Lower lobe of right lung (tissue), 2 donors: ENCODE data around the gene RBFOX2. TPM values are rescaled to one million over a fixed set of nuclear protein-coding genes. Genes with fewer than 3 reads are reported as not detected.

Experiments
- ATAC-seq, 2 donors: fragments of 200-7000 bp; cut with Tn5 transposase; one replicate each; pipeline ENCODE4 v1.9.1; 2020 to 2022; ENCODE audit warnings: mild to moderate bottlenecking in 2 of 2, moderate library complexity in 2 of 2
- DNase-seq: peaks from one replicate; pipeline ENCODE4 v3.0.0-alpha.2; 2020
- H3K27ac ChIP-seq: fragments of 200-600 bp; one replicate; pipeline ENCODE4 v1.8.0; 2022
- H3K27me3 ChIP-seq: fragments of 200-600 bp; one replicate; pipeline ENCODE4 v1.8.0; 2022; ENCODE audit warnings: low read depth
- H3K36me3 ChIP-seq: fragments of 200-600 bp; one replicate; pipeline ENCODE4 v1.8.0; 2022; ENCODE audit warnings: mild to moderate bottlenecking
- H3K4me1 ChIP-seq: fragments of 200-600 bp; one replicate; pipeline ENCODE4 v1.8.0; 2022
- H3K4me3 ChIP-seq: fragments of 200-600 bp; one replicate; pipeline ENCODE4 v1.8.0; 2022; ENCODE audit warnings: mild to moderate bottlenecking
- H3K9me3 ChIP-seq: fragments of 200-600 bp; one replicate; pipeline ENCODE4 v1.8.0; 2022
- intact Hi-C: fragments of 100-400 bp; cut with DNase I; formaldehyde crosslinking; loops from one replicate; pipeline ENCODE4 v1.11.0; 2022
- total RNA-seq: library from RNA; stranded (reverse); fragmentation: NEBNext Ultra II Directional; extraction: Animal tissue kit (Norgen Biotek cat#: 25700); gene quantifications from one replicate; pipeline ENCODE4 v1.2.1, GENCODE V29; 2021
- TF ChIP-seq, protein P1 (sequence below): fragments of 200-600 bp; IDR thresholded peaks from one replicate; pipeline ENCODE4 v1.8.0; 2022; ENCODE audit warnings: antibody characterized with exemption, mild to moderate bottlenecking
- donor health status: DM: no; HTN: yes; CAD: no; lungs with severe emphysema.

The RBFOX2 gene
- total RNA-seq, 1 donor from 2014 or later: 50.1 TPM

DNA sequence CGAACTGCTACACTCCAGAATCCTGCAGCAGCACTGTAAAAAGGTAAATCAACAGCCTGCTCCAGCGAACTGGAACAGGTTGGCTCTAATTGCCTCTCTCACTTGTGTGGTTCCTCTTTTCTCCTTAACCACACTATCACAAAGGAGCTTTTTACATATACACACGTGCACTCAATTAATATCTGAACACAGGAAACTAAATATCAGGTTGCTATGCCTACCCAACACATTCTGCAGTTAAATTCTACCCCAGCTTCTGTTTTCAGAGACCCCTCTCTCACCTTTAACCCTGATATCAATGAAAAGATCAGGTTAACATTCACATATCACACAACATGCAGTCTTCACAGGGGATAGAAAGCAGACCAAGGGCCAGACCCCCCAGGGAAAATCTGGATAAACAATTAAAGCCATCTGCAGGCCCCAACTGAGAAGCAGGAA is 11.0 kb downstream of the RBFOX2 start:
- no peak for ATAC-seq
- no peak for DNase-seq
- H3K4me1 ChIP-seq: peaks cover 57% of the 10 kb centered on the region
- no peaks in the 10 kb centered on the region for H3K36me3 ChIP-seq
- H3K27ac ChIP-seq: no peak overlapping the region
- H3K27me3 ChIP-seq: no peaks in the 10 kb centered on the region
- intact Hi-C loops: no loop called here
- TF ChIP-seq, protein P1, sequence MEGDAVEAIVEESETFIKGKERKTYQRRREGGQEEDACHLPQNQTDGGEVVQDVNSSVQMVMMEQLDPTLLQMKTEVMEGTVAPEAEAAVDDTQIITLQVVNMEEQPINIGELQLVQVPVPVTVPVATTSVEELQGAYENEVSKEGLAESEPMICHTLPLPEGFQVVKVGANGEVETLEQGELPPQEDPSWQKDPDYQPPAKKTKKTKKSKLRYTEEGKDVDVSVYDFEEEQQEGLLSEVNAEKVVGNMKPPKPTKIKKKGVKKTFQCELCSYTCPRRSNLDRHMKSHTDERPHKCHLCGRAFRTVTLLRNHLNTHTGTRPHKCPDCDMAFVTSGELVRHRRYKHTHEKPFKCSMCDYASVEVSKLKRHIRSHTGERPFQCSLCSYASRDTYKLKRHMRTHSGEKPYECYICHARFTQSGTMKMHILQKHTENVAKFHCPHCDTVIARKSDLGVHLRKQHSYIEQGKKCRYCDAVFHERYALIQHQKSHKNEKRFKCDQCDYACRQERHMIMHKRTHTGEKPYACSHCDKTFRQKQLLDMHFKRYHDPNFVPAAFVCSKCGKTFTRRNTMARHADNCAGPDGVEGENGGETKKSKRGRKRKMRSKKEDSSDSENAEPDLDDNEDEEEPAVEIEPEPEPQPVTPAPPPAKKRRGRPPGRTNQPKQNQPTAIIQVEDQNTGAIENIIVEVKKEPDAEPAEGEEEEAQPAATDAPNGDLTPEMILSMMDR: no peak
- H3K9me3 ChIP-seq: no peaks in the 10 kb centered on the region
- no peak overlapping the region for H3K4me3 ChIP-seq

DNA sequence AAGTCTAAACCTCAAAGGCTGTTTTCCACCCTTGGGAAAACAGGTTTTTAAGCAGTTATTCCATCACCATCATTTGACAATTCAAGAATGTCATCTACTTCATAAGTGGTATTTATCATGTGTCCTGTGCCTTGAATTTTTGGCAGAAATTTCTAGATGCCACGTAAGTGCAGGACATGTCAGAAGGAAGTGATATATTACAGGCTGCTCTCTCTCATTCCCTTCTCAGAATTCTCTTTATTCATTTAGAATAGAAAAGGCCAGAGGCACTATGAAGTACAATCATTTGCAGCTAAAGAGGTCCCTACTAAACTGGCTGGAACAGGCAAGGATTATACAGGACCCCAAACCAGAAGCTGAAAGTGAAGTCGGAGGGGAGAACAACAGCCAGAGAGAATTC is 11.9 kb downstream of the RBFOX2 start:
- Histone ChIP-seq H3K27me3 (no peaks in the 10 kb centered on the region), H3K27ac (no peak overlapping the region), H3K9me3 (no peaks in the 10 kb centered on the region), H3K4me3 (no peak overlapping the region), H3K36me3 (no peaks in the 10 kb centered on the region), H3K4me1 (peaks cover 47% of the 10 kb centered on the region)
- intact Hi-C loops: no loop called here
- no peak for DNase-seq
- no peak for ATAC-seq
- TF ChIP-seq, protein P1: no peak

DNA sequence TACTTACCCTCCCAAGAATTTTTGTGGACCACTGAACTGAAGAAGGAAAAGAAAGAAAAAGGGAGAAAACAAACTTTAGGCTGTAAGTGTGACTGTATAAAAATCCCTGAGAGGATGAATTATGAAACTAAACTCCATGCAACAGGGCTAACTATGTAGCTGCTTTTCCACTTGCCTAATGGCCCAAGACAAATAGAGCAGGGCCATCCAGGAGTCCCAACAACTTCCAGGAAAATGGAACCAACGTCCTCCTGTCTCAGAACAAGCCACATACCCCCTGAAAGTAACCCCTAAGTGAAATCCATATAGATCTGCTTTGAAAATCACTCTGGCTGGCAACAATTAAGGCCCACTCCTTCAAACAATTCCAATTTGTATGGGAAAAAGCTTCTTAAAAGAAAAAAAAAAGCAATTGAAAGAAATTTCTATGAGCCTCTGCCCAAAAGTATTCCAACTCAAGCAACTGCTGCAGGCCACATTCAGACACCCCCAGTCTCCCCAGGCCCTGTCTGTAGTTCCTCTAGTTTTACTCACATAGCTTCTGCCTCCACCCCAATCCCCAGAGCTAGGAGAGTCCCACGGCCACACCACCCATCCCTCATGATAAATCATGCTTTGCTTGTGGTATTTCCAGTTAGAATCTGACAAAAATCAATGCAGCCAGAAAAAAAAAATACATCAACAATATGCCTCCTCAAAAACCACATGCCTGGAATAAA is 12.7 kb downstream of the RBFOX2 start:
- Histone ChIP-seq H3K27me3 (no peaks in the 10 kb centered on the region), H3K4me1 (peaks cover 45% of the 10 kb centered on the region), H3K27ac (peak overlapping the region; percentile 8), H3K36me3 (no peaks in the 10 kb centered on the region), H3K9me3 (no peaks in the 10 kb centered on the region), H3K4me3 (no peak overlapping the region)
- DNase-seq: no peak
- intact Hi-C loops: no loop called here
- TF ChIP-seq, protein P1: no peak
- ATAC-seq: peak; percentile 42 to 55

DNA sequence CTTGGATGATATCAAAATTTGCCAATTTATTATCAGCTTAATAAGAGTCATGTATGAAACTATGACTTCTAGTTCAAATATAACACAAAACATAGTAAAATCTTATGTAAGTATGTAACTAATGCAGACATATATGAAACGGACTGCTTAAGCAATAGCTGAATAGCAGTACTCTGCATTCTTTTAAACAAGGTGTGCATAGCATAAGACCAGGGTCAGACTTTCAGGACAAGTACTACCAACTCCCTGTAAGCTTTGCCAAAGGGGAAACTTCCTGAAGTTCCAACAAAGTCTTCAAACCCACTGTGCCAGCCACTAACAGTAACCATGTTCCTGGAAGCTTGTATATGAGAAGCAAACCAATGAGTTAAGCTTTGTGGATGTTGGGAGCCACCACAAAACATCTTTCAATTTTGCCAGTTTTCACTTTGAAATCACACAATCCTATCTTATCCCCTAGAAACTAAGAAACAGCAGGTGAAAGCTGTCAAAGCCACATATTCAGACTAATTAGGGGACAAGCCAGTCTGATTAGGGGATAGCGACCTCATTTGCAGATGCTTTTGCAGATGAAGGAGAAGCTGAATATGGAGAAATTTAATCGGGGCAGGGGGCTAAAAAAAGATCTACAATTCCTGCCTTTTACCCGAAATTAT is 13.3 kb downstream of the RBFOX2 start:
- TF ChIP-seq, protein P1: no peak
- H3K4me3 ChIP-seq: no peak overlapping the region
- H3K9me3 ChIP-seq: no peaks in the 10 kb centered on the region
- peaks cover 48% of the 10 kb centered on the region for H3K4me1 ChIP-seq
- intact Hi-C loops: no loop called here
- ATAC-seq (peak; percentile 58 to 61), DNase-seq (no peak)
- H3K27ac ChIP-seq: peak overlapping the region; percentile 8
- H3K27me3 ChIP-seq: no peaks in the 10 kb centered on the region
- H3K36me3 ChIP-seq: no peaks in the 10 kb centered on the region

DNA sequence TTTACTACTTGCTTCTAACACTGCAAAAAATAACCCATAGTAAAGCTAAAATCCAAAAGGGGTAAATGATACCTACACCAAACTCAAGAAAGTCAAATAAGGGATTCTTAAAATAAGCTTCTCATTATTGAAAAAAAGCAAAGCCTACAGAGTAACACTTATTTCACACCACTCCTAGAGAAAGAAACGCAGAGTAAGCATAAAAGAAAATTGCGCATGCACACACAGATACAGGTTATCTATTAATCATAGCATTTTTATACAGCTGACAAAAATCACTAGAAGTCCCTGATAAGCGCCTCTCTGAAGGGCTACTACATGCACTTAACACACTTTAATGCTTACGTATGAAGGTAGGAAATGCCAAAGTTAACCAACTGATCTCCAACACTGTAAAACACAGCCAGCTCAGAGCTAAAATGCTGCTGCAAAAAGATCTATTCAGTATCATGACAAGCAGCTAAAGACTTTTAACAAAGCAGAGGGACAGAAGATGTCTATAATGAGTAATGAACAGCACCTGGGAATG is 14.0 kb downstream of the RBFOX2 start:
- Histone ChIP-seq H3K4me1 (peaks cover 53% of the 10 kb centered on the region), H3K4me3 (no peak overlapping the region), H3K27ac (peak overlapping the region; percentile 8), H3K9me3 (no peaks in the 10 kb centered on the region), H3K36me3 (no peaks in the 10 kb centered on the region), H3K27me3 (no peaks in the 10 kb centered on the region)
- DNase-seq (no peak), ATAC-seq (peak; percentile 77 to 91)
- TF ChIP-seq, protein P1: no peak
- intact Hi-C loops: no loop called here
